Endothelial cell of umbilical vein (primary cell): ENCODE results near the gene DNAJC24. TPM values are rescaled to one million over a fixed set of nuclear protein-coding genes. Genes with fewer than 3 reads are reported as not detected.

Experiments used
- BruUV-seq: library from RNA; stranded (reverse); fragments of 400-500 nt; replicated peaks from 2 replicates; lab custom pipeline; 2021; lab: Mats Ljungman, UMichigan
- CTCF ChIA-PET: fragments of 300-600, 350-600 bp; sonication (Branson Sonifier 250); formaldehyde crosslinking; loops from one replicate; lab custom pipeline; 2021; ENCODE audit warnings: antibody characterized with exemption, inconsistent platforms; lab: Charles Lee
- POLR2A ChIA-PET: fragments of 300-600, 350-600 bp; sonication (Branson Sonifier 250); formaldehyde crosslinking; loops from one replicate; lab custom pipeline; 2021; ENCODE audit warnings: antibody characterized with exemption, inconsistent platforms; lab: Charles Lee
- DNase-seq: peaks from one replicate; pipeline ENCODE4 v3.0.0-alpha.2; 2011; ENCODE audit warnings: low read depth, low spot score
- FAIRE-seq: peaks from 2 replicates; lab custom pipeline; 2011; peaks lifted over from hg19 to GRCh38; lab: Jason Lieb, UNC
- H2AFZ ChIP-seq: 2 replicates; pipeline ENCODE4 v1.6.0; 2012; ENCODE audit warnings: low read depth, low read length, control low read depth, inconsistent platforms
- H3K27ac ChIP-seq: 2 replicates; pipeline ENCODE4 v1.5.1; 2011; ENCODE audit warnings: low read depth, mild to moderate bottlenecking, control low read depth, low read length, moderate library complexity; ENCODE audit not compliant: insufficient read depth
- H3K27me3 ChIP-seq, 2 experiments: 2 replicates each; pipeline versions ENCODE4 v1.6.0 to v1.6.1; 2011; ENCODE audit warnings: low read length in 2 of 2, mixed read lengths in 1 of 2; ENCODE audit not compliant: control insufficient read depth in 2 of 2, insufficient read depth in 2 of 2
- H3K36me3 ChIP-seq, 2 experiments: 2 replicates in 1 of 2; 3 replicates in 1 of 2; pipeline ENCODE4 v1.5.1; 2011; ENCODE audit warnings: low read length in 2 of 2, mild to moderate bottlenecking in 1 of 2, moderate library complexity in 1 of 2; ENCODE audit not compliant: control insufficient read depth in 2 of 2, insufficient read depth in 2 of 2; ENCODE audit errors: extremely low read depth in 1 of 2
- H3K4me1 ChIP-seq: 3 replicates; pipeline ENCODE4 v1.5.1; 2011; ENCODE audit warnings: mild to moderate bottlenecking, low read length; ENCODE audit not compliant: control insufficient read depth, insufficient read depth; ENCODE audit errors: extremely low read depth
- H3K4me2 ChIP-seq: 2 replicates; pipeline ENCODE4 v1.6.1; 2011; ENCODE audit warnings: low read length, control low read depth, mixed read lengths; ENCODE audit not compliant: insufficient read depth
- H3K4me3 ChIP-seq, 3 experiments: fragments of 200-600 bp in 1 of 3; sonication (generic), shearing (Covaris generic) in 1 of 3; replicated peaks in 1 of 3; 2 replicates each; pipeline ENCODE4 v1.5.1; 2011 to 2016; ENCODE audit warnings: control low read depth in 3 of 3, low read length in 3 of 3, mild to moderate bottlenecking in 2 of 3, inconsistent platforms in 1 of 3, low read depth in 1 of 3, moderate library complexity in 1 of 3; ENCODE audit not compliant: insufficient read depth in 1 of 3
- H3K79me2 ChIP-seq: 2 replicates; pipeline ENCODE4 v1.6.0; 2012; ENCODE audit warnings: low read length, inconsistent platforms; ENCODE audit not compliant: control insufficient read depth, insufficient read depth
- H3K9ac ChIP-seq: replicated peaks from 2 replicates; pipeline ENCODE3; 2011; ENCODE audit warnings: low read length, control low read depth; ENCODE audit not compliant: insufficient read depth; ENCODE audit errors: extremely low read depth
- H3K9me1 ChIP-seq: replicated peaks from 3 replicates; pipeline ENCODE4 v1.6.0; 2011; ENCODE audit warnings: mild to moderate bottlenecking, low read length; ENCODE audit not compliant: control insufficient read depth, insufficient read depth; ENCODE audit errors: extremely low read depth
- H3K9me3 ChIP-seq: replicated peaks from 2 replicates; pipeline ENCODE4 v1.5.1; 2012; ENCODE audit warnings: low read length, inconsistent platforms; ENCODE audit not compliant: control insufficient read depth, insufficient read depth
- H4K20me1 ChIP-seq: replicated peaks from 2 replicates; pipeline ENCODE3; 2011; ENCODE audit warnings: mild to moderate bottlenecking, low read length; ENCODE audit not compliant: control insufficient read depth, insufficient read depth; ENCODE audit errors: extremely low read depth
- CTCF ChIP-seq, 2 donors: IDR thresholded peaks; 1 replicate in 1 of 2; 2 replicates in 1 of 2; pipeline ENCODE4 v1.5.1; 2011; ENCODE audit warnings: low read length in 2 of 2, mild to moderate bottlenecking in 2 of 2, moderate library complexity in 2 of 2, control low read depth in 1 of 2, inconsistent platforms in 1 of 2, low read depth in 1 of 2; ENCODE audit not compliant: insufficient read depth in 1 of 2; ENCODE audit errors: extremely low read depth in 1 of 2
- EZH2 ChIP-seq: IDR thresholded peaks from 2 replicates; pipeline ENCODE4 v1.6.1; 2012; ENCODE audit warnings: borderline replicate concordance, low read depth, mild to moderate bottlenecking, moderate library complexity, low read length, inconsistent platforms; ENCODE audit not compliant: severe bottlenecking
- FOS ChIP-seq: IDR thresholded peaks from 2 replicates; pipeline ENCODE4 v1.6.1; 2011; ENCODE audit warnings: mild to moderate bottlenecking, low read length, moderate library complexity, borderline replicate concordance; ENCODE audit not compliant: insufficient read depth
- GATA2 ChIP-seq: IDR thresholded peaks from 2 replicates; pipeline ENCODE4 v1.7.0; 2011; ENCODE audit warnings: low read depth, mild to moderate bottlenecking, moderate library complexity, mixed read lengths, low read length; ENCODE audit not compliant: insufficient read length, insufficient read depth
- JUN ChIP-seq: IDR thresholded peaks from 2 replicates; pipeline ENCODE4 v1.6.1; 2011; ENCODE audit warnings: borderline replicate concordance, low read depth; ENCODE audit not compliant: insufficient read length, insufficient read depth
- MAX ChIP-seq: IDR thresholded peaks from 2 replicates; pipeline ENCODE4 v1.6.1; 2011; ENCODE audit not compliant: insufficient read depth, insufficient read length
- MYC ChIP-seq: IDR thresholded peaks from one replicate; pipeline ENCODE4 v1.6.1; 2011; ENCODE audit warnings: mild to moderate bottlenecking, low read depth, low read length
- POLR2A ChIP-seq: IDR thresholded peaks from 2 replicates; pipeline ENCODE4 v1.6.1; 2012; ENCODE audit warnings: low read depth, mild to moderate bottlenecking, control low read depth, low read length
- POLR2AphosphoS5 ChIP-seq: IDR thresholded peaks from 2 replicates; pipeline ENCODE4 v1.6.1; 2012; ENCODE audit warnings: low read depth, mild to moderate bottlenecking, control low read depth, low read length, moderate library complexity; ENCODE audit not compliant: insufficient read depth
- dilution Hi-C: fragments of 300-500 bp; cut with MboI; formaldehyde crosslinking; loops from one replicate; pipeline ENCODE4 v1.15.0; 2019; ENCODE audit warnings: low sequenced_read_pairs; ENCODE audit not compliant: extremely low pct_ligation_motif_present
- intact Hi-C: fragments of 100-400 bp; cut with micrococcal nuclease; formaldehyde crosslinking; loops from one replicate; pipeline ENCODE4 v1.10.0; 2022
- polyA plus RNA-seq, 4 experiments: library from polyadenylated mRNA; depleted of rRNA in 3 of 4; stranded (reverse) in 3 of 4; unstranded in 1 of 4; fragments of >200 nt; gene quantifications; 2 replicates each; pipeline versions ENCODE4 v1.2.1 to v1.2.3, GENCODE V29; 2011 to 2012; ENCODE audit warnings: missing spikeins in 1 of 4
- total RNA-seq: library from RNA; stranded (reverse); gene quantifications from 2 replicates; pipeline ENCODE4 v1.2.3, GENCODE V29; 2021

The DNAJC24 gene
- total and polyA plus RNA-seq, 2 donors (not counting 3 experiments of a cell fraction or from before 2014, with no cell fraction given), result 7.2 to 16.8 TPM

GRCh38 chr11:31375879-31376278 lies 6.2 kb downstream of the DNAJC24 start:
- dilution Hi-C loops, result no loop called here
- ChIA-PET CTCF (interaction anchor here (1.4 kb wide), 1 partner anchor 22 kb away, joined by 3 read pairs; no protein-coding TSS in a partner anchor), POLR2A (no interaction called here)
- H3K79me2 ChIP-seq, result peaks cover 2% of the 10 kb centered on the region
- H3K4me1 ChIP-seq, result no peaks in the 10 kb centered on the region
- H3K9me1 ChIP-seq, result no peaks in the 10 kb centered on the region
- intact Hi-C loops, result no loop called here
- H3K27me3 ChIP-seq, result no peaks in the 10 kb centered on the region
- H2AFZ ChIP-seq, result no peak overlapping the region
- H3K9ac ChIP-seq, result no peak overlapping the region
- no peaks in the 10 kb centered on the region for H3K36me3 ChIP-seq
- TF ChIP-seq FOS, result no peak
- no peak for TF ChIP-seq MAX
- no peak for TF ChIP-seq MYC
- no peak for TF ChIP-seq GATA2
- TF ChIP-seq CTCF (IDR thresholded peaks at IDR 0.05; ENCODE audit: extremely low read depth in 1 of 2, insufficient read depth in 1 of 2, low read depth in 1 of 2, low read length in 2 of 2), result no peak
- no peak for TF ChIP-seq EZH2
- no peak for TF ChIP-seq JUN
- no peak for TF ChIP-seq POLR2AphosphoS5
- TF ChIP-seq POLR2A, result no peak
- DNase-seq (no peak), FAIRE-seq (no peak)
- no peak overlapping the region for H3K4me2 ChIP-seq
- no peaks in the 10 kb centered on the region for H3K9me3 ChIP-seq
- BruUV-seq, result no TSS peak
- no peak overlapping the region for H3K4me3 ChIP-seq
- H4K20me1 ChIP-seq, result no peaks in the 10 kb centered on the region
- no peak overlapping the region for H3K27ac ChIP-seq
